Prostate gland (tissue), 2 donors: Measurements from ENCODE around the gene IDNK.

ENCODE experiments used
- CTCF ChIP-seq, 4 experiments: fragments of 200-600 bp in 2 of 4; fragments of 450-650 bp in 2 of 4; sonication (generic) in 2 of 4; IDR thresholded peaks; 1 replicate in 3 of 4; 2 replicates in 1 of 4; pipeline ENCODE4 v1.5.1; 2016 to 2019; ENCODE audit warnings: antibody characterized with exemption in 4 of 4, mild to moderate bottlenecking in 2 of 4, moderate library complexity in 2 of 4
- POLR2A ChIP-seq: fragments of 450-650 bp; IDR thresholded peaks from one replicate; pipeline ENCODE4 v1.6.1; 2016; ENCODE audit warnings: antibody characterized with exemption, mild to moderate bottlenecking
- POLR2AphosphoS5 ChIP-seq: sonication (generic); formaldehyde crosslinking; IDR thresholded peaks from one replicate; pipeline ENCODE4 v1.6.1; 2017; ENCODE audit warnings: antibody characterized with exemption

- no peak for TF ChIP-seq CTCF (IDR thresholded peaks at IDR 0.05)
- no peak for TF ChIP-seq POLR2AphosphoS5
- TF ChIP-seq POLR2A = no peak
Observed at GRCh38 chr9:83670381-83670780, 47.4 kb downstream of the IDNK start.
